GM20431 (cell line): Measurements from ENCODE around the gene CEP112.
"Not testable (repeated sequence)": the region's sequence is repeated elsewhere in the genome, so short reads cannot be mapped to it uniquely, and the experiment has no call there.

ENCODE experiments used
- in situ Hi-C: fragments of 300-500 bp; cut with MseI, MboI; formaldehyde crosslinking; loops from one replicate; pipeline ENCODE4 v1.15.0; 2020; ENCODE audit warnings: low sequenced_read_pairs; ENCODE audit not compliant: unreplicated experiment

The CEP112 gene

DNA sequence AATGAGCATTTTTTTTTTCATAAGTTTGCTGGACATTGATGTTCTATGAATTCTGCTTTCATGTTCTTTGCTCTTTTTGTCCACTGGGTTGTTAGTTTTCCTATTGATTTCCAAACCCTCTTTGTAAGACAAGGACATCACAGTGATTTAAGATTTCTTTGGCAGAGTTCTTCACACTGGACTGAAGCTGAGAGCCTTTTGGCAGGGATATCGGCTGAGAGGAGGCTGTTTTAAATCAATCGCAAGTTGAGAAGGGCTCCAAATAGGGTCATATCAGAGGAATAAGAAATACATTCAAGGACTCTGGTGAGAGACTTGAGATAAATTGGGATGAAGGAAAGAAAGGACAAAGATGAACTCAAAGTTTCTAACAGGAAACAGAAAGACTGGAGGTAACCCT is 464.7 kb downstream of the CEP112 start:
- in situ Hi-C loops: no loop called here

DNA sequence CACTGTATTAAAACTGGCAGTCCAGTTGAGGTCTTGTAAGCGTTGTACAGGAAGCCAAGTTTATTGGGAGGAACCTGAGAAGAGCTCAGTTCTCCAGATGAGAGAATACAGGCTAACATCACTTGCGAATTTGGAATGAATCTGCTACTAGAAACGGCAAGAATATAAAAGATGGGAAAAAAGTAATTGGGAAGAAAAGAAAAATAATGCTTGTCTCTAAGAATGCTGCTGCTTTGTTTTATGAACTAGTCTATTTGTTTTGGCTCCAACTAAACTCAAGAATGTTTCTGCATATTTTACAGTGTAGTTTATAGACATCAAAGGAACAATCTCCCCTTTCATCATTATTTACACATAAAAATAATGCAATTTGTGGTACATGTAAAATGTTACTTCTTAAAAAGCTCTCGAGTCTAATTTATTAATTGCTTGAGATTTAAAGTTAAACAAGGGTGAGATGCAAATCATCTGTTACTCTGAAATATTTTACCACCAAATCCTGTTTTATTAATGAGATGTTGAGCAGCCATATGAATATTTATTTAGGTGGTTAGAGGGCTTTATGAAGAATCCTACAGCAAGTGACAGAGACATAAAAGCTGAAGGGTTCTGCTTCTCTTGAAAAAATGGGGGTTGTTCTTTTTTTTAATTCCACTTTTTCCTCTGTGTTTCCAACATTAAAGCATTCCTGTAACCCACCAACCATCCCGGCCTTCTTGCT is 468.3 kb downstream of the CEP112 start:
- in situ Hi-C loops: no loop called here

DNA sequence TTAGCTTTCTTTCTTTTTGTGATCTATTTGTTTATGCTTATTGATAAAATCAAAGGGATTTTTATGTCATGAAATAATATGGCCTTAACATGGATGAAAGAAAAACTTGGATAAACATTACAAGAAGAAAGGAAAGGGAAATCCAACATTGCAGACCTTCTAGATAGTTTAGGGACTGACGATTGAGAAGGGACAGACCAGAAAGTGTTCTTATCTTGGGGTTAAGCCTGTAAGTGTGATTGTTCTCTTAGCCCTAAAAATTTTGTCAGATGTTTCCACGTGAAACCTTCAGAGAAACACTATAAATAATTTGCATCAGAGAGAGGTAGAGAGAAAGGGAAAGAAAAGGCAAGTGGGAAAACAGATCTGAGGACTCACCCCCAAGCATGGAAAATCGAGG is 473.3 kb downstream of the CEP112 start:
- in situ Hi-C loops: no loop called here

DNA sequence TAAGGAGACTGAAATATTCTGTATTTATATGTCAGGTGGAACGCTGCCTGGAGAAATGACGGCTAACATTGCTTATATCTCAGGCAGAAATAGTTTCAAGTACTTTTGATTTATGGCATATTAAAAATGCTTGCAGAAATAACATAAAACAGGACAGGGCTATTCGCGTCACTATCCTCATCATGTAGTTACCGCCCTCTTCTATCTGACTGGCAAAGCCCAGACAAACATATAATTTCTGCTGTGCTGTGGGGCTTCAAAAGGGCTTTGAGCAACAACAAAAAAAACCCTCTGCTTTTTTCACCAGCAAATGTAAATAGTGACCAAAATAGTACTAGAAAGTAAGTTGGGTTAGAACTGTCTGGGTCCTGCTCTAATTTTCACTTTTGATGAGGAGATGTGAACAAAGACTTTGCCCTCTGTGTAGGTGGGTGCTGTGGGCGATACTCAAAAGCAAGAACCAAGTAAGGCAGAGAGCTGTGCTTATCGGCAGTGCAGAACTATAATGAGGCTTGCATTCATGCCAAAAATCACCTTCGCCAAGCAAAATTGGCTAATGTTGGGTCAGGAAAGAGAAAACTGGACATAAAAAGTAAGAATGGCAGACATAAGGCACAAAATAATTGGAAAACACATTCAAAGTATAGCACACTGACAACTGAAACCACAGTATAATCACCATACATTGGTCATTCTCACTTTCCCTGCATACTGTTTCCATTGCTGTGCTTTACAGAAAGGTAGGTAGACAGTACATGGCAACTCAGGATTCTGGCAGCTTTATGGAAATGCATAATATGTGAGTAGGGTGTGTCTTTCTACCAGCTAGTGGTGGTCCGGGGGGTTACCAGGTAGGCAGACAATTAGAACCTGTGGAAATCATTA is 479.3 kb downstream of the CEP112 start:
- in situ Hi-C loops: no loop called here

DNA sequence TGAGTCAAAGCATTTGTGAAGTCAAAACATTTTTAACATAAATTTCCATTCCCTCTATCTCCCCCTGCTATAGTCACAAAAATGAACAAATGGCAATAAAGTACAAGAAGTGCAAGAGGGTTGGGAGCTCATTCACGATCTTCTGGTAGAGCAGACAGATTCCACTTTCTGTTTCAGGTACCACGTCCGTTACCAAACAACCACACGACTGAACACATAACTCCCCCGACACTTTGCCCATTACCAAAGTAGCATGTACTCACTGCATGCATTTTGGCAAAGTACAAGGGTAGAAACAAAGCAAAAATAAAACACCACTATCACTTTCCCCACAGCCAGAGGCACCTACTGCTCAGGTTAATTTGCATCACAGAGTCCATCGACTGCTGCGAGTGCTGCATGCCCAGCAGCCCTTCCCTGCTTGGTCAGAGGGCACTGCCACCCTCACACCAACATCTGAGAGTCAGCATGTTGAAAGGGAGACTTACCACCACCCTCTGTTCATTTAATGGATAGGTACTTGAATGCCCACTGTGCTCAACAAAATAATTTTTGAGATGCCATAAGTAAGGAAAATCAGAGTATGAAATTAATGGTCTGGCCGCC is 480.2 kb downstream of the CEP112 start:
- in situ Hi-C loops: no loop called here

DNA sequence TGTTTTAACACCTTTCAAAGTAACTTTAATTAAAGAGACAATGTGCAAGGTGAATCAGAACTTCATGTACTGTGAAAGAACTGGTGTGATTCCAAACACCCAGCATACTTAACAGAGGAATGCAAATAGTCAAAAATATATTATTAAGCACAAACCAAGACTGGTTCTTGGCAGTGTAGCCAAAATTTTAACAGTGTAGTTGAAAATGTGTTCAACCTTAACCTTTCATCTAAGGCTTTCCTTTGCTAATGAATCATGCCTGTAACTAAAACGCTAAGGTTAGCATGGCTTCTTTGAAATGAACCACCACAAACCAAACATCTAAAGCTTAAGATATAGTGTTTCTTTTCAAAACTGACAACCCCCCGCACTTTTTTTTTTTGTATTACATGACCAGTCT is 484.2 kb downstream of the CEP112 start:
- in situ Hi-C loops: no loop called here

DNA sequence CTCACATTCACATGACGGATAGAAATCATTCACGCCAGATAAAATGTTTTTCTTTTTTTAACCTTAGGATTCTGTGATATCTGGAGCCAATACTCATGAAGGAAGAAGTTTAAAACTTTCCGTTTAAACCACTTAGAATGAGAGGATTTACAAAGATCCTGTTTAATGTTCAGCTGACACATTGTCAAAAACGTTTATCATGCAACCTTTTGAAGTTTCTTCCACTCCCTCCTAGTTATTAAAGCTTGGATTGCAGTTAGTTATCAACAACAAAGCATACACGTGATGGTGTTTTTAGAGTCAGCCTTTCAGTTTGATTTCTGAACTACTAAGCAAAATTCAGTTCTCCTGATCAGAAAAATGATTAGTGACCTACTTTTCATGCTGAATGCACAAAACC is 487.2 kb downstream of the CEP112 start:
- in situ Hi-C loops: no loop called here

DNA sequence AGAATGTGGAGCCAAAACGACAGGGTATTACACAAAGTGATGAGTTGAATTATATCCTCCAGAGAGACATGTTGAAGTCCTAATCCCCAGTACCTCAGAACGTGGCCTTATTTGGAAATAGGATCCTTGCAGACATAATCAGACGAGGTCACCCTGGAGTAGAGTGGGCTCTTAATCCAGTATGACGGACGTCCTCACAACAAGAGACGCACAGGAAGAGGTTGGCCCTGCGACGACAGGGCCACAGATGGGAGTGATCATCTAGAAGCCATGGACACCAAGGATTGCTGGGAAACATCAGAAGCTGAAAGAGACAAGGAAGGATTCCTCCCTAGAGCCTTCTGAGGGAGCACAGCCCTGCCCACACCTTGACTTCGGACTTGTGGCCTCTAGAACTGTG is 488.0 kb downstream of the CEP112 start:
- in situ Hi-C loops: no loop called here

DNA sequence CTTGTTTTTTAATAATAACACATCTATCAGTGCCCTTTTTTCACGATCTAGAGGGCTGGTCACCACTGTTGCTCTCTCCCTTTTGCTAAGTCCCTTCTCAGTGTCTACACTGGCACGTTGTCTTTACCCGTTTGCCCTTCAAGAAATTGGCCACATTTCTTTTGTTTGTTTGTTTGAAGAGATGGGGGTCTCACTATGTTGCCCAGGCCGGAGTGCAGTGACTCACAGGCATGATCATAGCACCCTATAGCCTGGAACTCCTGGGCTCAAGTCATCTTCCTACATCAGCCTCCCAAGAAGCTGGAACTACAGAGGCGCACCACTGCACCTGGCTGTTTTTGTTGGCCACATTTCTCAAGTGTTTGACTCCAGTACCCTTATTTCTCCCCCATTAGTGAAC is 492.5 kb downstream of the CEP112 start:
- in situ Hi-C loops: no loop called here

DNA sequence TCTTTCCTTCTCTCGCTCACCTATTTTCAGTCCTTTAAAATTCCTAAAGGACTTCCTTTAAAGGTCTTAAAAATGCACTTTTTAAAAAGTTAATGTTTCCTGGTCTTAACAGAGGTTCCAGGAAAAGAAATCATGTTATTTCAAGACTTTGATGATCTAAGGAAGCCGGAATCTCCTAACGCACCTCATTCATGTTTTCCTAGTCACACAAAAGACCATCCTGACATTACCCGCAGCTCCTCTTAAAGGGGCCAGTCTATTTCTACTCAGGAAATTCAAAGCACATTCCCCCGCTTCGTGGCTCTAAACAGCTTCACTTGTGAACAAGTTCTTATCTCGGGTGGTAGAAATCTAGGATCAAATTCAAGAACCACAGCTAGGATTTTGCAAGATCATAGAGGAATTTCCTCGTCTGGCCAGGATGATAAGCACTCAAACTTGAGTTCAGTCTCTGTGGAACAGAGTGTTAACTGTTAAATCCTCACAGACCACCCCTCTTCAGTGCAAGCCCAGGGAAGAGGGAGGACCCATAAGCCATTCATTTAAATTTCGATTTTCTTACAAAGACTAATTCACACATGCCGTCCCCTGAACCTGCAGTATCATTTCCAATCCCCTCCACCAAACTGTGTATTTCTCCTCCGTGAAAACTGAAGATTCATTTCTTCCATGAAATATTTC is 493.4 kb downstream of the CEP112 start:
- in situ Hi-C loops: no loop called here

DNA sequence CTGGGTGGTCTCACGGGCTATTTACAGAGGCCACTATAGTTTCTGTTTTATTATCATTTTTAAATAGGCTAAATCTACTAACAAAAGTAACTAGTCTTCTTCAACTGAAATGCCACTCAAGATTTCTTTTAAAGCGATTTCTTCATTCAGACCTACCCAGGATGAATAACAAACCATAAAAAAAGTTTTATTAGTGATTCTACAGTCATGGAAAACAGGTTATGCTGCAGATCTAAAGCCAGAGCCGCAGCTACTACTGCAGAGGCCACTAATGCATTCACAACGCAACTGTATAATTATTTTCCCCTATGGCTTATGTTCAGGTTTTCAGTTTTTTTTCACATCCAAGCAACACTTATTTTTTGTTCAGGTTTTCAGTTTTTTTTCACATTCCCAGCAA is 494.3 kb downstream of the CEP112 start:
- in situ Hi-C loops: no loop called here

DNA sequence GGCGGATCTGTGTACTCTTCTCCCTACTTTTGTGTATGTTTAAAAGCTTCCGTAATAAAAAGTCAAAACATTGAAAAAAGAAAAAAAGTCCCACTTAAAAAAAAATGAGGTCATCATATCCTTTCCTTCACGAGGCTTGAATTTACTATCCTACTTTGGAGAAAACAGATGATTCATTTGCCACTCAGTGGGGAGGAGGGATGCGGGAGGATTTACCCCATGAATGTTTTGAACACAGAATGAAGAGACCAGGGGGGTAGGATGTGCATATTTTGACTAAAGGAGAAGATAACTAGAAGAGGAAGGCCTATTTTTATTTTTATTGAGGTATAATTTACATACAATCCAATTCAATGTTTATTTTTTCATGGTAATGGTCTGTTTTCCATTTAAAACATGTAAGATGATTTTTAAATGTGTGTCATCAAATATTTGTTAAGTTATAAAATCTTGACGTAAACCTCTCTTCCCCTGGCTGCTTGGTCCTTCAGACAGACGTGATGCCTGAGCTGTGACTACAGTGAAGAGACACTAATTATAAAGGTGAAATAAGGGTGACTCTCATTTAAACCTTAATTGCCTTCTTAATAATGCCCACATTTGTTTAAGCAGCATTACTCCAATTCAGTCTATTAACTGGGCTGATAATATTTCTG is 495.1 kb downstream of the CEP112 start:
- in situ Hi-C loops: no loop called here

DNA sequence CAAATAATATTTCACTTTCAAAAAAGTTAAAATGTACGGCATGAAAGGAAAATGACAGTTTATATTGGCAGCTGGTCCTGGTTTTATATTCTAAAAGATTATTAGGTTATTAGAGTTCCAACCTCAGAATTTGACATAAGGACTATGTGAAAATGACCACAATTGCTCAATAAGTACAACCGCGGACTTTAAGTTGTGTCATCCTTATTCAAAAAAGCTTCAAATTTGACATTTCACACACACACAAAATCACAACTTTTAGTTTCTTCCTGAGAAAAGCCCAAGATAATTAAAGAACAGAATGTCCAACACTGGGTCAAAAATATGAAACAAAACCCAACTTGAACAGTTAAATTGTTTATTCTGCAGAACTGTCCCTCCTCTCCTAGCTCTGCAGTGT is 497.3 kb downstream of the CEP112 start:
- in situ Hi-C loops: no loop called here

DNA sequence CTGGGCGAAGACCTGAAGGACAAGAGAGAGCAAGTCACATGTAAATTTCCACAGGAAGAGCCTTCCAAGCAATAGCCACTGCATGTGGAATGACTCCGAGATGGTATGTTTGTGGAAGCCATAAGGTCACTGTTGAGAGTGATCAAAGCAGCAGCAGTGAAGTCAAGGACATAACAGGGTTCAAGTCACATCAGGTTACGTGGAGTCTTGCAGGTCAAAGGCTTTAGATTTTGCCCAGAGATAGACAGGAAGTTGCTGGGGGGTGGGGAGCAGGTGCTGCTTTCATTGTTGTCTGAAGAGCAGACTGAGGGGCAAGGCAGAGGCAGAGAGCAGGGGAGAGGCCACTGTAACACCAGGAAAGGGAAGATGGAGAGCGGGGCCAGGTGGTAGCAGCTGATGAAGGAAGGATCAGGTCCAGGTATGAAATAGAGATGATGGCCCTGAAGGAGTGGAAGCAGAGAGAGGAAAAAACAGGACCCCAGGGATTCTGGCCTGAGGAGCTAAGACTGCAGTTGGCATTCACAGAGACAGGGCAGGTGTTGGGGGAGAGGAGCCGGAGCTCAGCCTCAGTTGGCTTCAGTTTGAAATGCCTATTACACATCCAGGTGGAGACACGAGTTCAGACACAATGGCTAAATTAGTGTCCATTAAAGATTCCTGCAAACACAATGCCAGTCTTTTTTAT is 501.2 kb downstream of the CEP112 start:
- in situ Hi-C loops: no loop called here

DNA sequence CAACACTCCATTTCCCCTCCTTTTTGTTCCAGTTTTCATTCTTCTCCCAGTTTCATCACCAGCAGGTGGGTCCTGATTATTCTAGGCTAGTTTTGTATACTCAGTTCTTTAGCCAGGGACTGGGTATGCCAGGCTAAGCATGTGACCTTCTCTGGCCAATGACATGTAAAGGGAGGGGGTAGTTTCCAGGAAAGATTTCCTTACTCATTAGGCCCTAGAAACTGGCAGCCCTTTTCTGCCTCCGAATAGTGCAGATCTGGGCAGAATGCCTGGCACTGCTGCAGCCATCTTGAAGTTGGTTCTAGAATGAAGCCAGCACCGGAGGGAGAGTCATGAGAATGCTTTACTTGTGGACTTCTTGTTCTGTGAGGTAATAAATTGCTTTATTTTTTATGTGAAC is 503.6 kb downstream of the CEP112 start:
- in situ Hi-C loops: no loop called here

DNA sequence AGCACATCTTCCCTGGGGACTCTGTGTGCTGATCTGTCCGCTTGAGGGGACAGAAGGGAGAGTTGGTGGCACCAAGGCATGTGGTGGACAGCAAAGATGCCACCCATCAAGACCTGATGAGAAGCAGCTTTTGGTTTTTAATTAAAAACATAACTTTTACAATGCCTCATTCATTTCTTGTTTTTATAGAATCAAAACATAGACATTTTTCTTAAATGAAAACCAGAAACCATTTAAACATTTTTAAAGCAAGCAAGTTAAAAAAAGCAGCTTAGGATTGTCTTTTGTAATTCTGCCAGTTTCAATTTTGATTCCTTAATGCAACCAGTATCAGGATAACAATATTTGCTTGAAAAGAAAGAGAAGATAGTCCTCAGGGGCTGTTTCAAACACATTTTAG is 506.8 kb downstream of the CEP112 start:
- in situ Hi-C loops: no loop called here

DNA sequence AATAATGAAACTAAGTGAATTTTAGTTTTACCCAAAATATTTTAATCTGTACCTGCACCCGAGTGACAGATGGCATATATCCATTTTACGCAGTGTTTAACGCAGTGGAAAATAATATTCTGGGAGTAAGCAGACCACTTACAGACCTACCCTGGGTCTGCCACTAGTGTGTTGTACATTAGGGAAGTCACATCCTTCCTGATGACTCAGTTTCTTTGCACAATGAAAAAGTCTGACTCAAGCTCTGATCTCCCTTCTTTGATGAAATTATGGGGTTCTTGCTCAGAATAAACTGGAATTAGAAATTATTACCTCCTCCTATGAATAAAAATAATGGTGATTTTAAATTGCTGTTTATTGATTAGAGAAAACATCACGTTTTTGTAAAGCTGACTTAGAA is 507.3 kb downstream of the CEP112 start:
- in situ Hi-C loops: no loop called here

DNA sequence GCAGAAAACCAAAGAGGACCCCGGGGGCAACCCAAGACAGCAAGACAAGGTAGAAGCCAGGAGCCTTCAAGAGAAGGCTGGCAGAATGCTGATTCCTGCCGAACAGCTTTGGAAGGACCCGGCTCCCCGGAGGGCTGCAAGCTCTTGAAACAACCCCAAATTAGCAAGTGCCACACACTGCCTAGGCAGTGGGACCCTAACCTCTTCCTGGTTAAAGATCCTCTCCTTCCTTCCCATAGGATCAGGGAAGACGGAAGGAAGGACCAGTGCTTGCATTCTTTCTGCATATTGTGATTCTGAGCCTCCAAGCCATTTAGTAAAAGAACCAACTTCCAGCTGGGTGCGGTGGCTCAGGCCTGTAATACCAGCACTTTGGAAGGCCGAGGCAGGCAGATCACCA is 508.5 kb downstream of the CEP112 start:
- in situ Hi-C loops: no loop called here

DNA sequence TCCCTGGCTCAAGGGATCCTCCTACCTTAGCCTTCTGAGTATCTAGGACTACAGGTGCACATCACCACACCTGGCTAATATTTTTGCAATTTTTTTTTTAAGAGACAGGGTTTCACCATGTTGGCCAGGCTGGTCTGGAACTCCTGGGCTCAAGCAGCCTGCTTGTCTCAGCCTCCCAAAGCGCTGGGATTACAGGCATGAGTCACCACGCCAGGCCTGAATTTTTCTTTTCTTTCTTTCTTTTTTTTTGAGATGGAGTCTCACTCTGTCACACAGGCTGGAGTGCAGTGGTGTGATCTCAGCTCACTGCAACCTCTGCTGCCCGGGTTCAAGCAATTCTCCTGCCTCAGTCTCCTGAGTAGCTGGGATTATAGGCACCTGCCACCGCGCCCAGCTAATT is 510.2 kb downstream of the CEP112 start:
- in situ Hi-C loops: not testable (repeated sequence)
